ENCODE results near the gene CA5A.

GRCh38 chr16:87959391-87959990, 23.2 kb upstream of the CA5A start:
- TF ChIP-seq CTCF (IDR thresholded peaks at IDR 0.05) (no peak), POLR2A (IDR thresholded peaks at IDR 0.05) (no peak)

Measured in uterus (tissue), 2 donors.